HepG2 (cell line): ENCODE results near the gene SLC23A3. TPM values are rescaled to one million over a fixed set of nuclear protein-coding genes. Genes with fewer than 3 reads are reported as not detected.

Experiments
- AGO1 ChIP-seq: fragments of 200-400 bp; formaldehyde crosslinking; IDR thresholded peaks from 2 replicates; pipeline ENCODE4 v1.6.1; 2017; ENCODE audit warnings: mild to moderate bottlenecking, low read depth, low read length, moderate library complexity; ENCODE audit not compliant: poor library complexity, severe bottlenecking
- CREB3 ChIP-seq: sonication (generic); formaldehyde crosslinking; IDR thresholded peaks from 2 replicates; pipeline ENCODE4 v1.5.0; 2020; ENCODE audit warnings: missing genetic modification reagents
- CREBL2 ChIP-seq: sonication (generic); formaldehyde crosslinking; IDR thresholded peaks from 2 replicates; pipeline ENCODE4 v1.8.1; 2023; ENCODE audit warnings: missing genetic modification reagents, mild to moderate bottlenecking, borderline replicate concordance
- EEA1 ChIP-seq: sonication (generic); formaldehyde crosslinking; IDR thresholded peaks from 2 replicates; pipeline ENCODE4 v1.5.1; 2020; ENCODE audit warnings: mild to moderate bottlenecking, missing genetic modification reagents, borderline replicate concordance
- FLYWCH1 ChIP-seq: sonication (generic); formaldehyde crosslinking; IDR thresholded peaks from 2 replicates; pipeline ENCODE4 v1.8.1; 2023; ENCODE audit warnings: mild to moderate bottlenecking, missing genetic modification reagents
- MED8 ChIP-seq: sonication (generic); formaldehyde crosslinking; IDR thresholded peaks from 2 replicates; pipeline ENCODE4 v1.8.1; 2023; ENCODE audit warnings: mild to moderate bottlenecking, missing genetic modification reagents; ENCODE audit not compliant: insufficient replicate concordance
- NFATC3 ChIP-seq: sonication (generic); formaldehyde crosslinking; IDR thresholded peaks from 2 replicates; pipeline ENCODE4 v1.5.1; 2020; ENCODE audit warnings: mild to moderate bottlenecking, missing genetic modification reagents
- NFKB2 ChIP-seq: sonication (generic); formaldehyde crosslinking; IDR thresholded peaks from 2 replicates; pipeline ENCODE4 v1.4.0; 2020; ENCODE audit warnings: missing genetic modification reagents, borderline replicate concordance
- NFKBIZ ChIP-seq: IDR thresholded peaks from 2 replicates; pipeline ENCODE4 v1.6.1; 2018; ENCODE audit warnings: missing genetic modification reagents, missing compliant biosample characterization
- NFYC ChIP-seq: IDR thresholded peaks from 2 replicates; pipeline ENCODE4 v1.6.1; 2016; ENCODE audit warnings: missing genetic modification reagents, missing compliant biosample characterization
- POLR2G ChIP-seq: fragments of 200-400 bp; formaldehyde crosslinking; IDR thresholded peaks from 2 replicates; pipeline ENCODE4 v1.6.1; 2018; ENCODE audit warnings: mild to moderate bottlenecking, low read depth, low read length, moderate library complexity
- RCOR2 ChIP-seq: IDR thresholded peaks from 2 replicates; pipeline ENCODE4 v1.6.1; 2016; ENCODE audit warnings: missing biosample characterization, missing genetic modification reagents
- ZBTB7A ChIP-seq: sonication (generic); formaldehyde crosslinking; IDR thresholded peaks from 2 replicates; pipeline ENCODE4 v1.8.0; 2022; ENCODE audit warnings: mild to moderate bottlenecking, missing genetic modification reagents
- ZNF101 ChIP-seq: sonication (generic); formaldehyde crosslinking; IDR thresholded peaks from 2 replicates; pipeline ENCODE4 v1.4.0; 2020; ENCODE audit warnings: mild to moderate bottlenecking, low read depth, missing genetic modification reagents, borderline replicate concordance
- ZNF136 ChIP-seq: sonication (generic); formaldehyde crosslinking; IDR thresholded peaks from 2 replicates; pipeline ENCODE4 v1.8.1; 2022; ENCODE audit warnings: low read depth, mild to moderate bottlenecking, moderate library complexity, missing genetic modification reagents
- ZNF317 ChIP-seq: sonication (generic); formaldehyde crosslinking; IDR thresholded peaks from 2 replicates; pipeline ENCODE4 v1.5.0; 2020; ENCODE audit warnings: mild to moderate bottlenecking, missing genetic modification reagents
- ZNF331 ChIP-seq: sonication (generic); formaldehyde crosslinking; IDR thresholded peaks from 2 replicates; pipeline ENCODE4 v1.4.0; 2020; ENCODE audit warnings: missing genetic modification reagents
- ZNF496 ChIP-seq: sonication (generic); formaldehyde crosslinking; IDR thresholded peaks from 2 replicates; pipeline ENCODE4 v1.8.1; 2023; ENCODE audit warnings: mild to moderate bottlenecking, moderate library complexity, missing genetic modification reagents; ENCODE audit not compliant: insufficient replicate concordance
- ZNF609 ChIP-seq: sonication (generic); formaldehyde crosslinking; IDR thresholded peaks from 2 replicates; pipeline ENCODE4 v1.4.0; 2020; ENCODE audit warnings: mild to moderate bottlenecking, missing genetic modification reagents, borderline replicate concordance
- ZNF7 ChIP-seq: IDR thresholded peaks from 2 replicates; pipeline ENCODE4 v1.6.1; 2016; ENCODE audit warnings: missing biosample characterization, missing genetic modification reagents
- ZNF775 ChIP-seq: sonication (generic); formaldehyde crosslinking; IDR thresholded peaks from 2 replicates; pipeline ENCODE4 v1.4.0; 2020; ENCODE audit warnings: missing genetic modification reagents, mild to moderate bottlenecking, moderate library complexity, borderline replicate concordance
- ZNF776 ChIP-seq: sonication (generic); formaldehyde crosslinking; IDR thresholded peaks from 2 replicates; pipeline ENCODE4 v1.4.0; 2020; ENCODE audit warnings: mild to moderate bottlenecking, missing genetic modification reagents
- ZNF816 ChIP-seq: sonication (generic); formaldehyde crosslinking; IDR thresholded peaks from 2 replicates; pipeline ENCODE4 v1.8.0; 2022; ENCODE audit warnings: missing genetic modification reagents, mild to moderate bottlenecking, borderline replicate concordance
- polyA plus RNA-seq, 8 experiments: library from polyadenylated mRNA; depleted of rRNA in 3 of 8; stranded (reverse) in 7 of 8; unstranded in 1 of 8; fragments of >200 nt; fragmentation: Illumina TruSeq in 4 of 8; extraction: Trizol in 4 of 8; gene quantifications; 2 replicates each; pipeline versions ENCODE4 v1.2.1 to v1.2.3, GENCODE V29; 2011 to 2016; ENCODE audit warnings: low read depth in 4 of 8, missing spikeins in 1 of 8, mixed read lengths in 1 of 8; ENCODE audit not compliant: insufficient read depth in 1 of 8
- total RNA-seq, 5 experiments: library from RNA; depleted of rRNA; stranded (reverse); fragments of >200 nt; fragmentation: Illumina TruSeq; extraction: Trizol; gene quantifications; 2 replicates each; pipeline ENCODE4 v1.2.3, GENCODE V29; 2016; ENCODE audit warnings: low read depth in 1 of 5

Gene SLC23A3
- total and polyA plus RNA-seq, 2 of the 13 experiments (the other 11 are each of a cell fraction or from before 2014, with no cell fraction given): 0.38 to 0.78 TPM

DNA sequence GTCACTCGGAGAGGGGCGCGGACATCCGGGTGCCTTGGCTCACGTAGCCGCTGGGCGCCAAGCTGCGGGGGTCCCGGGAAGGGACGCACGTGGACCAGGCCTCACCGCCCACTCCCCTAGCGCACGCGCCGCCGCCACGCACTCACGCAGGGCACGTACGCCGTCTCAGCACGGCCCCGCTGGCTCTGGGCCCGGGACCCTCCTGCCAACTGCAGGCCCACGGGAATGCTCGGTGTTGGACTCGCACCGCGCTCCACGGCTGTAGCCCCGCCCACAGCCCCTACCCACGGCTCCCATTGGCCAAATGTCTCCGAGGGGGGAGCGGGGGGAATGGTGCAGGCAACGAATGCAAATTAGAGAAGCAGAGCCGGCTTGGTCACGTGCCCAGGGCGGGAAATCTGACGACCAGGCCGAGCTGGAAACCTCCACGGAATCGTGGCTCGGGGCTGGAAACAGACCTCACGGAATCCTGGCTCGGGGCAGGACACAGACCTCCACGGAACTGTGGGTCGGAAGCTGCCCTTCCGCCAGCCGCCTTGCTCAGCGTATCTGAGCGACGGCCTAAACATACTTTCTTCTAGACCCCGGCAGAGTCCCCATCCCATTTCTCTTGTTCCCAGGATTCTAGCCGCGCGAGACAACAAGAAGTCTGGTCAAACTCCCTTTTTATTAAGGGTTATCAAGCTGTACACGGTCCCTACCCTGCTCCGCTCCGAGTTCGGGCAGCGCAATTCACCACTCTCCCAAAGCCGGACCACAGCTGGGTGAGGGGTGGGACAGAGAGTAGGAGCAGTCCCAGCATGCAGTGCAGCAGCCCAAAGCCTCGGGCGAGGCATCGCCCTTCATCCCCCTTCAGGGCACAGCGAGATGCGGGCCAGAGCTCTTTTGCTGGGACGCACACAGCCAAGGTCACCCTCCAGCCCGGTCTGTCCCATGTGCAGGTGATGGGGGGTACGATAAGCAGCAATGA is 49.2 kb upstream of the SLC23A3 start, which contains the start of gene ABCB6 (continued):
- peak; percentile 62; the same call in 1 of the 2 replicates for TF ChIP-seq ZNF816 (CRISPR knock-in tag)
- peak; percentile 84 for TF ChIP-seq NFYC
- TF ChIP-seq ZNF101 (CRISPR knock-in tag): no peak
- peak; percentile 36; the same call in 1 of the 2 replicates for TF ChIP-seq ZNF7 (CRISPR knock-in tag)
- TF ChIP-seq AGO1: peak; percentile 97
- TF ChIP-seq RCOR2: 0 out of 2 replicates have a peak, but pooled peaks have one; percentile 37
- peak; percentile 79 for TF ChIP-seq NFATC3 (CRISPR knock-in tag)
- TF ChIP-seq ZNF496 (CRISPR knock-in tag): no peak
- peak; percentile 95 for TF ChIP-seq ZNF136 (CRISPR knock-in tag)
- TF ChIP-seq MED8 (CRISPR knock-in tag): peak; percentile 93
- no peak for TF ChIP-seq CREB3 (CRISPR knock-in tag)
- TF ChIP-seq FLYWCH1 (CRISPR knock-in tag): peak; percentile 91; the same call in 1 of the 2 replicates
- TF ChIP-seq EEA1 (CRISPR knock-in tag): peak; percentile 91; the same call in 1 of the 2 replicates
- peak; percentile 93 for TF ChIP-seq ZNF317 (CRISPR knock-in tag)
- no peak; the same call in 1 of the 2 replicates for TF ChIP-seq ZNF775 (CRISPR knock-in tag)
- peak; percentile 99 for TF ChIP-seq ZBTB7A (CRISPR knock-in tag)
- peak; percentile 85; the same call in 1 of the 2 replicates for TF ChIP-seq ZNF609 (CRISPR knock-in tag)
- peak; percentile 80 for TF ChIP-seq ZNF331 (CRISPR knock-in tag)
- TF ChIP-seq CREBL2 (CRISPR knock-in tag): no peak
- TF ChIP-seq NFKB2 (CRISPR knock-in tag): peak; percentile 89; the same call in 1 of the 2 replicates
- peak; percentile 98 for TF ChIP-seq POLR2G
- TF ChIP-seq ZNF776 (CRISPR knock-in tag): peak; percentile 100
- no peak for TF ChIP-seq NFKBIZ (CRISPR knock-in tag)
